ENCODE results near the gene NAALAD2.
"Not testable (repeated sequence)": the region's sequence is repeated elsewhere in the genome, so short reads cannot be mapped to it uniquely, and the experiment has no call there.

Gene NAALAD2

DNA sequence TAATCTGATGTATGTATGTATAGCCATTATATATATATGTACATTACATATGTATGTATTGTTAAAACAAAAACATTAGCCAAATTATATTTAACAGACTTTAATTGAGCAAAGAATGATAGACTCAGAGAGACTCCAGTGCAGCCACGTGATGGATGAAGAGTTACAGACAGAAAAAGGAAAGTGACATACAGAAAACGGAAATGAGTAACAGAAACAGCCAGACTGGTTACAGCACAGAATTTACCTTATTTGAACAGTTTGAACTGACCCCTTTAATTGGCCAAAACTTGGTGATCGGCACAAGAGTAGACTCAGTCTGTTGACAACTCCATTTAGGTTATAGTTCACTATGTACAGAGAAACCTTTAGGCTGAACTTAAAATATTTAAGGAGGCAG is 53.4 kb downstream of the NAALAD2 start:
- H3K4me1 ChIP-seq (ENCODE audit: control insufficient read depth in 5 of 5, insufficient read depth in 5 of 5, low read length in 5 of 5) = peaks cover 0 to 12% (median 0%) of the 10 kb centered on the region in 5 donors
- no peaks in the 10 kb centered on the region for H3K27me3 ChIP-seq (ENCODE audit: control insufficient read depth in 5 of 5, insufficient read depth in 4 of 5, low read length in 5 of 5)
- H3K9ac ChIP-seq (ENCODE audit: low read length in 5 of 5) = no peak overlapping the region
- H3K9me3 ChIP-seq (ENCODE audit: control insufficient read depth in 5 of 5, low read length in 5 of 5) = no peaks in the 10 kb centered on the region
- H3K36me3 ChIP-seq (ENCODE audit: control insufficient read depth in 5 of 5, insufficient read depth in 5 of 5, low read length in 5 of 5) = peaks cover 0 to 12% (median 2%) of the 10 kb centered on the region in 5 donors
- no peak overlapping the region for H3K27ac ChIP-seq (ENCODE audit: low read depth, low read length)
- no peak overlapping the region for H3K4me3 ChIP-seq (ENCODE audit: low read depth in 1 of 5, low read length in 5 of 5)

DNA sequence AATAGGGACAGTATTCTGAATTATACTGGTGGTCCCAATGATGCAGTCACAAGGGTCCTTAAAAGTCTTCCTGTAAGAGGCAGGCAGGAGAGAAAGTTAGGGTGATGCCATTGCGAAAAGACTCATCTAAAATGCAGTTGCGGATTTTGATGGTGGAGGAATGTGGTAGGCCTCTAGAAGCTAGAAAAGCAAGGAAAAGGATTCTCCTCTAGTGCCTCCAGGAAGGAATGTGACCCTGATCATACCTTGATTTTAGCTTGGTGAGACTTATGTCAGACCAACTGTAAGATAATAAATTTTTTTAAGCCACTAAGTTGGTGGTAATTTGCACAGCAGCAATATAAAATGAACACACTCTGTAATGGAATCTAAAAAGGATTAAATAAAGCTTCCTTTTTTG is 54.5 kb downstream of the NAALAD2 start:
- Histone ChIP-seq H3K4me3 (ENCODE audit: low read depth in 1 of 5, low read length in 5 of 5) (no peak overlapping the region), H3K4me1 (ENCODE audit: control insufficient read depth in 5 of 5, insufficient read depth in 5 of 5, low read length in 5 of 5) (peaks cover 0 to 23% (median 4%) of the 10 kb centered on the region in 5 donors), H3K9ac (ENCODE audit: low read length in 5 of 5) (no peak overlapping the region), H3K36me3 (ENCODE audit: control insufficient read depth in 5 of 5, insufficient read depth in 5 of 5, low read length in 5 of 5) (peaks cover 0 to 3% (median 2%) of the 10 kb centered on the region in 5 donors), H3K9me3 (ENCODE audit: control insufficient read depth in 5 of 5, low read length in 5 of 5) (no peaks in the 10 kb centered on the region), H3K27me3 (ENCODE audit: control insufficient read depth in 5 of 5, insufficient read depth in 4 of 5, low read length in 5 of 5) (no peaks in the 10 kb centered on the region), H3K27ac (ENCODE audit: low read depth, low read length) (no peak overlapping the region)

DNA sequence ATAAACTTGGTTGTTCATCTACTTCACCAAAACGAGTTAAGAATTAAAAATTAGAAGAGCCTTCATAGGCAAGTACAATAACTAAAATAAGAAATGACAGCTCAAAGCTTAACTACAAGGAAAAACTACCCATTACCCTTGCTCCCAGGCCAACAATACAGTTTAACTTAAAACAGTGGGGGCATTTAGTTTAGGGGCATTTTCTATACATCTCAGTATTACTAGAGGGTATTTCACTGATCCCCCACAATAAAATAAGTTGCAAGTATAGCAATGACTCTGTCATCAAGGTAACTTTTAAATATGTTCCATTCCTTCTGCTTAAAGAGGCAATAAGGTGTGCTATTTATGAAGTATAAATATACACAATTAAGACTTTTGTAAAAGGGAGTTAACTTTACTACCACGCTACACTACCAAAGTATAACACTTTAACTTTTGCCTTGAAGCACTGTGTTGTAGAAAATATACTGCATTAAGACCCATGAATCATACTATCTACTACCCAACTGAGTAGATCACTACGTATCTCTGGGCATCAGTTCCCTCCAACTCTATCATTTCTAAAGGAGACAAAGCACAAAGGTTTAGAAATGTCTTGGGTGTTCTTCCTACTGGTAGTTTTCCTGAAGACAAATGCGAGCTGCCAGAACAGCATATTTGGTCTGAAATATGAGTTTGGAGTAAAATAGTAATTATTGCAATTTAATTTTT is 58.6 kb downstream of the NAALAD2 start:
- Histone ChIP-seq H3K27me3 (ENCODE audit: control insufficient read depth in 5 of 5, insufficient read depth in 4 of 5, low read length in 5 of 5) (no peaks in the 10 kb centered on the region), H3K27ac (ENCODE audit: low read depth, low read length) (no peak overlapping the region), H3K36me3 (ENCODE audit: control insufficient read depth in 5 of 5, insufficient read depth in 5 of 5, low read length in 5 of 5) (peaks cover 0 to 6% (median 2%) of the 10 kb centered on the region in 5 donors), H3K9me3 (ENCODE audit: control insufficient read depth in 5 of 5, low read length in 5 of 5) (no peaks in the 10 kb centered on the region), H3K4me3 (ENCODE audit: low read depth in 1 of 5, low read length in 5 of 5) (no peak overlapping the region), H3K4me1 (ENCODE audit: control insufficient read depth in 5 of 5, insufficient read depth in 5 of 5, low read length in 5 of 5) (peaks cover 0 to 23% (median 4%) of the 10 kb centered on the region in 5 donors), H3K9ac (ENCODE audit: low read length in 5 of 5) (no peak overlapping the region)

DNA sequence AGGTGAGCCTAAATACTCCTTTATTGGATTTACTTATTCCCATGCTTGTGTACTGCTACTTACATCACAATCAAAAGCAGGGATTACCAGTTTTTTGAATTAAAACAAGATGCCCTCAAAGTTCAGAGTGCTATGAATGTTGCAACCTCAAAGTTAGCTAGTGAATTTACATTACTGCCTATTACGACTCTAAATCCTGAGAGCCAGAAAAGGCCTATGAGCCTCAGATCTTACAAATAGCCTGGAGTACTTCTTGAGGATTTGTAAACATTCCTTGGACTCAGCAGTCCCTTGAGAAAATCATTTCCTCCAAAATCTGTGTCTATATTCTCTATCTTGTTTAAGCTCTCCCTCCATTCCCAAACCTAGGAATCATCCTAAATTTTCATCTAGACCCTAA is 62.9 kb downstream of the NAALAD2 start:
- no peaks in the 10 kb centered on the region for H3K9me3 ChIP-seq (ENCODE audit: control insufficient read depth in 5 of 5, low read length in 5 of 5)
- H3K9ac ChIP-seq (ENCODE audit: low read length in 5 of 5) = no peak overlapping the region
- peaks cover 0 to 15% (median 7%) of the 10 kb centered on the region in 5 donors for H3K36me3 ChIP-seq (ENCODE audit: control insufficient read depth in 5 of 5, insufficient read depth in 5 of 5, low read length in 5 of 5)
- H3K27me3 ChIP-seq (ENCODE audit: control insufficient read depth in 5 of 5, insufficient read depth in 4 of 5, low read length in 5 of 5) = no peaks in the 10 kb centered on the region
- H3K4me1 ChIP-seq (ENCODE audit: control insufficient read depth in 5 of 5, insufficient read depth in 5 of 5, low read length in 5 of 5) = peaks cover 0 to 12% (median 4%) of the 10 kb centered on the region in 5 donors
- H3K4me3 ChIP-seq (ENCODE audit: low read depth in 1 of 5, low read length in 5 of 5) = no peak overlapping the region
- no peak overlapping the region for H3K27ac ChIP-seq (ENCODE audit: low read depth, low read length)

DNA sequence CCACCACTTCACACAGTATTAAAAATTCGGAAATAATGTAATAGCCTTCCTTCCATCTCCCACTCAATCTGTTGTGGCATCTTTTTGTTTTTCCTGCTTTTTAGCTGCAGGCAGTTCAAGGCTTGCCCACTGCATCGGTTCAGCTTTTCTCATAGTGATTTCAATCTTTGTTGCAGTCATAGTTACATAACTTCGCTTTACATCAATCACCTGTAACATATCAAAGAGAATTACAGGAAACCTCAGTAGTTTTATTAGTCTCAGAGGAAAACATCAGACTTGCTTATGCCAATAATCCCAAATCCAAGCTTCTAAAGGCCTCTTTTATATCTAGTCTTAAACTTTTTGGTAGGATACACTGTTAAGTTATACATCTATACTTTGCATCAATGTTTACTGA is 67.9 kb downstream of the NAALAD2 start:
- Histone ChIP-seq H3K4me1 (ENCODE audit: control insufficient read depth in 5 of 5, insufficient read depth in 5 of 5, low read length in 5 of 5) (no peaks in the 10 kb centered on the region), H3K9ac (ENCODE audit: low read length in 5 of 5) (no peak overlapping the region), H3K9me3 (ENCODE audit: control insufficient read depth in 5 of 5, low read length in 5 of 5) (no peaks in the 10 kb centered on the region), H3K36me3 (ENCODE audit: control insufficient read depth in 5 of 5, insufficient read depth in 5 of 5, low read length in 5 of 5) (peaks cover 10 to 32% (median 15%) of the 10 kb centered on the region in 5 donors), H3K27me3 (ENCODE audit: control insufficient read depth in 5 of 5, insufficient read depth in 4 of 5, low read length in 5 of 5) (no peaks in the 10 kb centered on the region), H3K27ac (ENCODE audit: low read depth, low read length) (no peak overlapping the region), H3K4me3 (ENCODE audit: low read depth in 1 of 5, low read length in 5 of 5) (no peak overlapping the region)

DNA sequence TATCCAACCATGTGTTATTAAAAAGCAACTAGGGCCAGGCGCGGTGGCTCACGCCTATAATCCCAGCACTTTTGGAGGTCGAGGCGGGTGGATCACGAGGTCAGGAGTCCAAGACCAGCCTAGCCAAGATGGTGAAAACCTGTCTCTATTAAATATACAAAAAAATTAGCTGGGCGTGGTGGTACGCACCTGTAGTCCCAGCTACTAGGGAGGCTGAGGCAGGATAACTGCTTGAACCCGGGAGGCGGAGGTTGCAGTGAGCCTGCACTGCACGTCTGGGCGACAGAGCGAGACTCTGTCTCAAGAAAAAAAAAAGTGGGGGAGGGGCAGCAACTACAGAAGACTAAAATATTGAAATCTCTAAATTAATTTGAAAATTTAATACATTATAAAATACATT is 69.9 kb downstream of the NAALAD2 start:
- H3K9ac ChIP-seq (ENCODE audit: low read length in 5 of 5) = no peak overlapping the region
- no peak overlapping the region for H3K27ac ChIP-seq (ENCODE audit: low read depth, low read length)
- no peaks in the 10 kb centered on the region for H3K27me3 ChIP-seq (ENCODE audit: control insufficient read depth in 5 of 5, insufficient read depth in 4 of 5, low read length in 5 of 5)
- H3K36me3 ChIP-seq (ENCODE audit: control insufficient read depth in 5 of 5, insufficient read depth in 5 of 5, low read length in 5 of 5) = peaks cover 20 to 47% (median 26%) of the 10 kb centered on the region in 5 donors
- no peaks in the 10 kb centered on the region for H3K4me1 ChIP-seq (ENCODE audit: control insufficient read depth in 5 of 5, insufficient read depth in 5 of 5, low read length in 5 of 5)
- H3K4me3 ChIP-seq (ENCODE audit: low read depth in 1 of 5, low read length in 5 of 5) = no peak overlapping the region
- H3K9me3 ChIP-seq (ENCODE audit: control insufficient read depth in 5 of 5, low read length in 5 of 5) = no peaks in the 10 kb centered on the region

DNA sequence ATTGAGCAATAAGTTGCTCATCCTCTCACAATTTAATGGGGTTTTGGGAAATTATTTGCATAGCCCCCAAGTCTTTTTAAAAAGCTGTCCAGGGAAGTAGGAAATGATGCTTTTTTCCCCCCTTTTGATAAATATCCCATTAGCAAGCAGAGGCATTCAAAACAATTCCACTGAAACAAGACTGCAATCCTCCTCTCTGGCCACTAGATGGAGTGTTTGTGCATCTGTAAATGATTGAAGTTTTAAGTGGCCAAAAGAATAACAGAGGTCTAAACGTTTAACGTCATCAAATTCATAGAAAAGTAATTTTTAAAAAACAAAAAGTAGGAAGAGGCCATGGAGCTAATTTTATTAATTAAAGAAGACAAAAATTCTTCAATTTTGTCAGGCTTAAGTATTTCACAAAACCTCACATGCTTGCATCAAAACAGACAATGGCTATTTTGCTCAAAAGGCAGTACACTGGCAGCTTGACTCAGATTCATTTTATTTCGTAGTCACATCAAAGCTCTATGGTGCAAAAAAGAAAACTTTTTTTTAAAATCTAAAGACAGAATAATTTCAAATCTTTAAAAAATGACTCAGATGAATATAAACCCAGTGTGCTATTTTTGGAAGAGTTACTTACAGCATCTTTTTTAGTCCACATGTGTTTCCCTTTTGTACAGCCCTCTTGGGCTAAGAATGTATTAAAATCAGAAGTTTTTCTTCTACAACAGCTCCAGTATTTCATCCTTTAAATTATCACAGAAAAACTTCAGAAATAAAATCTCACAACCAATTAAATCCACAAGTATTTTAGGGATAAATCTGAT is 70.6 kb downstream of the NAALAD2 start:
- Histone ChIP-seq H3K36me3 (ENCODE audit: control insufficient read depth in 5 of 5, insufficient read depth in 5 of 5, low read length in 5 of 5) (peaks cover 27 to 53% (median 32%) of the 10 kb centered on the region in 5 donors), H3K9me3 (ENCODE audit: control insufficient read depth in 5 of 5, low read length in 5 of 5) (no peaks in the 10 kb centered on the region), H3K27ac (ENCODE audit: low read depth, low read length) (no peak overlapping the region), H3K27me3 (ENCODE audit: control insufficient read depth in 5 of 5, insufficient read depth in 4 of 5, low read length in 5 of 5) (no peaks in the 10 kb centered on the region), H3K9ac (ENCODE audit: low read length in 5 of 5) (no peak overlapping the region), H3K4me1 (ENCODE audit: control insufficient read depth in 5 of 5, insufficient read depth in 5 of 5, low read length in 5 of 5) (no peaks in the 10 kb centered on the region), H3K4me3 (ENCODE audit: low read depth in 1 of 5, low read length in 5 of 5) (no peak overlapping the region)

DNA sequence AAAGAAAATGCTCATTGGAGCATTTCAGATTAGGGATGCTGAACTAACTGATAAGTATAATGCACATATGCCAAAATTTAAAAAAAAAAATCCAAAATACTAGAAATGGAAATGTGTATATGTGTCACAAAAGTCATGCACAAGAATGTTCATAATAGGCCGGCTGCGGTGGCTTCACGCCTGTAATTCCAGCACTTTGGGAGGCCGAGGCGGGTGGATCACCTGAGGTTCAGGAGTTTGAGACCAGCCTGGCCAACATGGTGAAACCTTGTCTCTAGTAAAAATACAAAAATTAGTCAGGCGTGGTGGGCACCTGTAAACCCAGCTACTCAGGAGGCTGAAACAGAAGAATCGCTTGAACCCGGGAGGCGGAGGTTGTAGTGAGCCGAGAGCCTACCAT is 73.5 kb downstream of the NAALAD2 start:
- not testable (repeated sequence) for H3K27ac ChIP-seq (ENCODE audit: low read depth, low read length); H3K27me3 ChIP-seq (ENCODE audit: control insufficient read depth in 5 of 5, insufficient read depth in 4 of 5, low read length in 5 of 5); H3K4me1 ChIP-seq (ENCODE audit: control insufficient read depth in 5 of 5, insufficient read depth in 5 of 5, low read length in 5 of 5); H3K4me3 ChIP-seq (ENCODE audit: low read depth in 1 of 5, low read length in 5 of 5); H3K9me3 ChIP-seq (ENCODE audit: control insufficient read depth in 5 of 5, low read length in 5 of 5); H3K9ac ChIP-seq (ENCODE audit: low read length in 5 of 5)
- H3K36me3 ChIP-seq (ENCODE audit: control insufficient read depth in 5 of 5, insufficient read depth in 5 of 5, low read length in 5 of 5) = peaks cover 27 to 49% (median 43%) of the 10 kb centered on the region in 5 donors

DNA sequence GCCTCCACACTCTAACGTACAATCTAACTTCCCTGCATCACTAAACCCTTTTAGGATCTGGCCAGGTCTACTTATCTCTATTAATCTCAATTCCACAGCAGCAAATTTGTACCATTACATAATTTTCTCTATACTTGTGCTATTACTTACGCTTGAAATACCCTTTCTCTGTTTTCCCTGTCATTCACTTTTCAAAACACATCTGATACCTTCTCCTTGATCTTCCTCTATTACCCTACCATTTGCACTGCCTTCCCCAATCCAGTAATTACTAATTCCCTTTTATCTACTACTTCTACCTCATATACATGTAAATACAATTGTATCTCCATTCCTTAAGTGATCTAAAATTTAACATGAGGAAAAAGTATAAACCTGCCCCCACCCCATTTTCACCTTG is 74.4 kb downstream of the NAALAD2 start:
- no peak overlapping the region for H3K4me3 ChIP-seq (ENCODE audit: low read depth in 1 of 5, low read length in 5 of 5)
- no peak overlapping the region for H3K27ac ChIP-seq (ENCODE audit: low read depth, low read length)
- no peaks in the 10 kb centered on the region for H3K9me3 ChIP-seq (ENCODE audit: control insufficient read depth in 5 of 5, low read length in 5 of 5)
- H3K9ac ChIP-seq (ENCODE audit: low read length in 5 of 5) = no peak overlapping the region
- peaks cover 33 to 53% (median 50%) of the 10 kb centered on the region in 5 donors for H3K36me3 ChIP-seq (ENCODE audit: control insufficient read depth in 5 of 5, insufficient read depth in 5 of 5, low read length in 5 of 5)
- no peaks in the 10 kb centered on the region for H3K27me3 ChIP-seq (ENCODE audit: control insufficient read depth in 5 of 5, insufficient read depth in 4 of 5, low read length in 5 of 5)
- H3K4me1 ChIP-seq (ENCODE audit: control insufficient read depth in 5 of 5, insufficient read depth in 5 of 5, low read length in 5 of 5) = no peaks in the 10 kb centered on the region

DNA sequence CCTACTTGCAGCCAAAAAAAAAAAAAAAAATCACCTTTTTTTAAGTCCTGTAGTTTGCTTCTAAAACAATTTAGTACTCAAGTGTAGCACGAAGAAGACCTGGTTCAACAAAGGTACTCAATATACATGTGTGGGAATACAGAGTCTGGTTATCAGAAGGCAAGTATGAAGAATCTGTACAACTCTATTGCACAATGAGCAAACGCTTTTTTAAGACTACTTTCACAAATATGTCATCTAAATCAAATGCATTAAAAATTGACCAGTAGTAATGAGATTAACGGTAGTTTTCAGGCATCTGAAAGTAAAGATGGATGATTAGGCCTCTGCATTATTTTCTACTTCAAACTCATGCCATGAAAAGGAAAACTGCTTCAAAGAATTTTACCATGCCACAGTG is 78.9 kb downstream of the NAALAD2 start:
- Histone ChIP-seq H3K4me3 (ENCODE audit: low read depth in 1 of 5, low read length in 5 of 5) (no peak overlapping the region), H3K27ac (ENCODE audit: low read depth, low read length) (no peak overlapping the region), H3K36me3 (ENCODE audit: control insufficient read depth in 5 of 5, insufficient read depth in 5 of 5, low read length in 5 of 5) (peaks cover 20 to 47% (median 33%) of the 10 kb centered on the region in 5 donors), H3K4me1 (ENCODE audit: control insufficient read depth in 5 of 5, insufficient read depth in 5 of 5, low read length in 5 of 5) (no peaks in the 10 kb centered on the region), H3K9me3 (ENCODE audit: control insufficient read depth in 5 of 5, low read length in 5 of 5) (no peaks in the 10 kb centered on the region), H3K9ac (ENCODE audit: low read length in 5 of 5) (no peak overlapping the region), H3K27me3 (ENCODE audit: control insufficient read depth in 5 of 5, insufficient read depth in 4 of 5, low read length in 5 of 5) (no peaks in the 10 kb centered on the region)

Data from subcutaneous abdominal adipose tissue (tissue), 5 donors.